Spleen (tissue), 11 donors: Measurements from ENCODE around the gene FAM72B. TPM values are rescaled to one million over a fixed set of nuclear protein-coding genes. Genes with fewer than 3 reads are reported as not detected.
A peak's percentile ranks its signal among the peaks of the same experiment; 100 is the strongest.
"Not testable (repeated sequence)": the region's sequence is repeated elsewhere in the genome, so short reads cannot be mapped to it uniquely, and the experiment has no call there.

ENCODE experiments used
- DNase-seq: peaks from one replicate; pipeline ENCODE4 v3.0.0-alpha.2; 2020
- H3K27ac ChIP-seq, 8 donors: fragments of 200-600 bp; sonication (generic) in 7 of 8; 1 replicate in 4 of 8; 2 replicates in 4 of 8; pipeline versions ENCODE4 v1.5.0 to v1.8.0; 2016 to 2021; ENCODE audit warnings: inconsistent platforms in 4 of 8, mild to moderate bottlenecking in 4 of 8, moderate library complexity in 1 of 8
- H3K27me3 ChIP-seq, 7 donors: fragments of 200-600 bp; sonication (generic) in 6 of 7; replicated peaks in 1 of 7; 1 replicate in 4 of 7; 2 replicates in 3 of 7; pipeline versions ENCODE4 v1.5.0 to v1.8.0; 2016 to 2021; ENCODE audit warnings: inconsistent platforms in 3 of 7, mild to moderate bottlenecking in 1 of 7
- H3K36me3 ChIP-seq, 6 donors: fragments of 200-600 bp; sonication (generic) in 5 of 6; 1 replicate in 4 of 6; 2 replicates in 2 of 6; pipeline versions ENCODE4 v1.5.0 to v1.8.0; 2016 to 2021; ENCODE audit warnings: inconsistent platforms in 2 of 6
- H3K4me1 ChIP-seq, 6 donors: fragments of 200-600 bp; sonication (generic) in 5 of 6; 1 replicate in 3 of 6; 2 replicates in 3 of 6; pipeline versions ENCODE4 v1.5.0 to v1.8.0; 2016 to 2021; ENCODE audit warnings: inconsistent platforms in 3 of 6
- H3K4me3 ChIP-seq, 8 donors: fragments of 200-600 bp; sonication (generic) in 7 of 8; 1 replicate in 4 of 8; 2 replicates in 4 of 8; pipeline versions ENCODE4 v1.5.0 to v1.8.0; 2016 to 2021; ENCODE audit warnings: inconsistent platforms in 4 of 8, mild to moderate bottlenecking in 4 of 8, moderate library complexity in 2 of 8
- H3K9me3 ChIP-seq, 8 donors: fragments of 200-600 bp; sonication (generic) in 7 of 8; 1 replicate in 4 of 8; 2 replicates in 4 of 8; pipeline versions ENCODE4 v1.5.0 to v1.8.0; 2016 to 2021; ENCODE audit warnings: inconsistent platforms in 4 of 8
- WGBS, 5 donors: extraction: QIAGEN DNeasy Blood & Tissue Kit in 3 of 5; methylation state at CpG; one replicate each; pipeline versions ENCODE4 v1.1.5 to v1.1.7; 2013 to 2018; 5-methylcytosine and 5-hydroxymethylcytosine counted together
- intact Hi-C: fragments of 100-400 bp; cut with DNase I; formaldehyde crosslinking; loops from one replicate; pipeline ENCODE4 v1.15.0; 2023; ENCODE audit warnings: low total_unique reads
- polyA plus RNA-seq, 3 donors: library from polyadenylated mRNA; stranded (reverse); fragments of 200-250 nt; gene quantifications; one replicate each; pipeline ENCODE4 v1.2.1, GENCODE V29; 2013
- total RNA-seq, 7 donors: library from RNA; depleted of rRNA in 3 of 7; stranded (reverse); fragments of >200 nt in 3 of 7; fragmentation: NEBNext Ultra II Directional in 4 of 7; extraction: Animal tissue kit (Norgen Biotek cat#: 25700) in 4 of 7; gene quantifications; one replicate each; pipeline versions ENCODE4 v1.1.0 to v1.2.1, GENCODE V29; 2016 to 2021
- donor health status: healthy with polysubstance abuse.
- donor health status: DM: no; HTN: no; CAD: no; lungs with moderate emphysema.
- donor health status: DM: no; HTN: no; CAD: no.
- donor health status: Bipolar disorder and iron deficiency.
- donor health status: healthy.
- donor health status: DM: no; HTN: no; CAD: no.
- donor health status: DM: yes; HTN: yes; CAD: no.

The FAM72B gene
- total and polyA plus RNA-seq, 10 donors: 1.4 to 6.2 (median 2.6) TPM

DNA sequence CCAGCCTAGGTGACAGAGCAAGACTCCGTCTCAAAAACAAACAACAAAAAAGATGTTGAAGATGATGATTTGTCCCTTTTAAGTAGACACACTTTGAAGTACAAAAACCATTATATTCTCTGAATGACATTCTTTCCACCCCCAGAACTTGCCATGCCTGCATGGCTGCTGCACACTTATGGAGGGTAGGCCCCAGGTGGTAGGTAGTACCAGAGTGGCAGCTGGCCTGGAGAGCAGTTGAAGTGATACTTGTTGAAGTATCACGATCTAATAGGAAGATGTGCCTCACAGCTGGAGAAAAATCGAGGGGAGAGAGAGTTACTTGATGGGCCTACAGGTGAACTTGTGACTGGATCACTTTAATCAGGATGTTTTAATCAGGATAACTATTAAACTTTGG, 15.6 kb upstream of the FAM72B start:
- H3K4me1 ChIP-seq, H3K9me3 ChIP-seq, intact Hi-C loops, H3K36me3 ChIP-seq, H3K27me3 ChIP-seq, DNase-seq, H3K27ac ChIP-seq, H3K4me3 ChIP-seq: not testable (repeated sequence)
- WGBS, 5 donors: 67 to 100% (median 86%) methylated on average over 1 of the region's 3 CpGs

DNA sequence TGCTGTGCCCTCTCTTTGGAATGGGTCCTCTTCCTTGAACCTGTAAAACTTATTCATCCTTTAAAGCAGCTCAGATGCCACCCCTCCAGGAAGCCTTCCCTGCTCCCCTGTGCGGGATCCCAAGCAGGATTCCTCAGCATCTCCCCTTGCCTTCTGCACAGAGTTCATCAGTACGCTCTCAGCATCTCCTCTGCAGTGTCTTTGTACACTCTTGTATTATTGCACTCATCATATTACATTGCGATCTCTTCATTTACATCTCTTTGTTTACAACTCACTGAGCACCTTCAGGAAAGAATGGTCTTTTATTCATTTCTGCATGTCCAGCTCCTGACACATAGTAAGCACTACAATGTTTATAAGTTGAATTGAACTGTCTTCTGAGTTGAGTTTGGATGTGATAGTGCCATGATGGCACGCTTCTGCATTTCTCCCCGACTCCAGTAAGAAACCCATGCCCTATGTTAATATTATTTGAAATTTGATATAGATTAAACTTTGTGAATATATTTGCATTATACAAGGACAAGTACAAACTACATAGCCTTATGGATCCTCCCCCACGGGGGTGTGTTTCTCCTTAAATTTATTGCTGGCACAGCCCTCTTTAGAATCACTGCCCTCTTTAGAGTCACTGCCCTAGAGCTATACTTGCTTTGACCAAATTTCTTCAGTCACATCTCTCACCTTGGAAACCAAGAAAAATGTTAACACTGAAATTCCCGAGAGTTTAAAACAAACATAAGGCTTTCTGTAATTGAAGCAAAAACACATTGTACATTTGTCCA, 13.1 kb upstream of the FAM72B start:
- H3K27me3 ChIP-seq, H3K4me3 ChIP-seq, H3K36me3 ChIP-seq, DNase-seq, intact Hi-C loops, H3K9me3 ChIP-seq, H3K27ac ChIP-seq, H3K4me1 ChIP-seq: not testable (repeated sequence)
- WGBS, 5 donors: 90 to 100% (median 100%) methylated on average over 1 to 3 of the region's 7 CpGs

DNA sequence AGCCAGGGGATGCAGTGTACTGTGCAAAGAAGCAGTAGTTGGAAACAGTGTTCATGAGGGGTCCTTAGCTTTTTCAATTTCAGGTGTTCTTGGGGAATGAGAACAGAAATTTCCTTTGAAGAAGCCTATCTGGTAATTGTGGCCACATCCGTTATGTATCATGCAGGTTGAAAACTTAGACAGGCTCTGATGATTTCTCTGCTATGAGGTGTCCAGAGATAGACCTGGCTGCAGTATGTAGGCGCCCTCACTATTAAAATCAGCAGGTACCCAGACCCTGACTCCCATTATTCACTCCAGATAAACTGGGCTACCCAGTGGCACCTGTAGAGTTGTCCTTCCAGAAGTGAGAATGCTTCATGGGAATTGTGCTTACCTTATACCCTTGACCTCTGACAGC, 8.4 kb upstream of the FAM72B start:
- H3K4me1 ChIP-seq, H3K36me3 ChIP-seq, H3K4me3 ChIP-seq, H3K9me3 ChIP-seq, intact Hi-C loops, DNase-seq, H3K27me3 ChIP-seq, H3K27ac ChIP-seq: not testable (repeated sequence)
- WGBS, 5 donors: 91 to 100% (median 100%) methylated on average over 1 of the region's 2 CpGs; no CpG with 5 or more reads in 2 of the 5 donors

DNA sequence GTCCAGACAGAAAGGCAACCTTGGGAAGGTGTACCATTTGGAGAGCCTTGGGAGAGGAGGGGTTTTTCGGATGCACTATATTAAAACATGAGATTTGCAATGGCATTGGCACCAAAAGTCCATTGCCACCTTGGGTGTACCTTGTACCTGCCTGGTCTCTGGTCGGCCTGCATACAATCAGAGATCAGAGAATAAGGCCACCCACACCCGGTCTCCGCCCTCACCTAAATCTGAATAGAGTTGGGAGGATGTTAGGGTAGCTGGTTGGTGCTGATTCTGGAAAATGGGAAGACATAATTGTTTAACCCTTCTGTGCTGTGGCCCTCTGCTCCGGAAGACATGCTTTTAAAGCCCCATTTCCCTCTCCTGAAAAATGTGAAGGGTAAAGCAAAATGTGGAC, 3.8 kb upstream of the FAM72B start:
- DNase-seq, H3K9me3 ChIP-seq, H3K27ac ChIP-seq, intact Hi-C loops, H3K36me3 ChIP-seq, H3K27me3 ChIP-seq: not testable (repeated sequence)
- peak overlapping the region in 3 of 8 donors; percentile 14 to 49 (median 34) for H3K4me3 ChIP-seq
- H3K4me1 ChIP-seq: peaks cover 0 to 13% (median 0%) of the 10 kb centered on the region in 6 donors
- WGBS, 5 donors: 74 to 90% (median 87%) methylated on average over 3 to 5 of the region's 5 CpGs

DNA sequence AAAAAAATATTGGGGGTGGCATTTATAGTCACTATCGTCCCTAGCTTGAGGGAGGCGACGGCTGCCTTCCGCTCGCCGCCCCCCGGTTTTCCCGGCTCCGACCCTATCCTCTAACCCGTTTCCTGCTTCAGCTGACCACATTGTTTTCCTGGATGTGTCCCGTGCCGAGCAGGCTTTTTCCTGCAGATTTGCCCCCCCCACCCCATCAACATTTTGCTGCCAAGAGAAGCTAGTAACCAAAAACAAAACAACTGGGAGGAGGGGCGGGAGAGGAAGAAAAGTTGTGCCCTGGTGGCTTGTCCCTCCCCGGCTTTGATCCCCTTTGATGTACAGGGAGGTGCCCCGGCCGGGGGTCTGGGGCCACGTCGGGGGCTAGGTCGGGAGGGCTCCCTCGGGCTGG, 2.1 kb upstream of the FAM72B start:
- intact Hi-C loops, H3K27me3 ChIP-seq, H3K36me3 ChIP-seq, H3K9me3 ChIP-seq: not testable (repeated sequence)
- 0% methylated on average over 3 to 4 of the region's 20 CpGs; no CpG with 5 or more reads in 2 of the 5 donors for WGBS, 5 donors
- H3K4me1 ChIP-seq: peaks cover 0 to 13% (median 0%) of the 10 kb centered on the region in 6 donors
- peak overlapping the region in 3 of 8 donors; percentile 50 to 59 (median 51) for H3K27ac ChIP-seq
- DNase-seq: peak; percentile 51
- peak overlapping the region in 5 of 8 donors; percentile 9 to 60 (median 33) for H3K4me3 ChIP-seq

DNA sequence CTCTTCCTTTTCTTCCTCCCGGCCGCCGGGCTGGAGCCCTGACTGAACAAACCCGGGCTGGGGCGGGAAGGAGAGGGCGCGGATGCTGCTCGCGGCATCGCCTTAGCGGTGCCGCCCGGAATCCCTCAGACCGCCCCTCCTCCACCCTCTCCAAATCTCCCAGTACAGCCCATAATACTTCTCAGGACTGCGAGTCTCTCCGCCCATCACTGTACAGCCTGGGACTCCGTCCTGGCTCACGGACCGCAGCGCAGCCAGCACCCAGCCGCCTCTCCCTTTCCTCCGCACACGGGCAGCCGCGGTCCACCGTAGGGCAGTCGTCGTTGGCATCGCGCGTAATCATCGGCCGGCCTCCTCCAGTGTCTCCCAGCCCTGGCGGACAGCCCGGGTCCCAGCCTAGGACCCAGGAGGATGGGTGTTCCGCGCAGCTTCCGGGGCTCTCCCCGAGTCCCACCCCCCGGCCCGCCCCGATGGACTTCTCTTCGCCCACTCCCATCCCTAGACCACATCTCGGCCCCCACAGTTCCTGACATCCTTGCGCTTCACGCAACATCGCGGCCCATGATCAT, 1.1 kb upstream of the FAM72B start:
- intact Hi-C loops, H3K9me3 ChIP-seq, H3K27me3 ChIP-seq, H3K36me3 ChIP-seq: not testable (repeated sequence)
- Histone ChIP-seq H3K27ac (peak overlapping the region in 6 of 8 donors; percentile 72 to 88 (median 85)), H3K4me1 (peaks cover 0 to 13% (median 0%) of the 10 kb centered on the region in 6 donors), H3K4me3 (peak overlapping the region in 6 of 8 donors; percentile 35 to 70 (median 49))
- peak; percentile 84 for DNase-seq
- no CpG with 5 or more reads among the region's 48 CpGs for WGBS, 5 donors

DNA sequence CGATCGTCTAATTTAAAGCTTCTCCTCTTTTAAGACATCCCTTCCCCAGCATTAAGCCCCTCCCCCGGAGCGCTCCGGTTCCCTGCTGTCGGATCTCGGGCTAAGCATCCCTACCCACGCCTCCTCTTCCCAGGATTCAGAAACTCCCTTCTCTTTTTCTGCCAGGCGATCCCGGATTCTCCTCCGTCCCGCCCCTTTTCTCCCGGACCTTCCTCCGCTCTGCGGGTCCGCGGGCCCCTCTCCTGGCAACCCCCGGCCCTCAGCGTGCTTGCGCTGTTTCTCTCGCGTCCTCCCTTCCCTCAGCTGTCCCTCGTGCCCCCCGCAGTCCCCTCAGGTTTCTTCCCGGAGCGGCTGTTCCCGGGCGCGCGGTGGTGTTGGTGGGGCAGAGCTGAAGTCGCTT, 273 bp downstream of the FAM72B start:
- H3K9me3 ChIP-seq, intact Hi-C loops, H3K36me3 ChIP-seq, H3K27me3 ChIP-seq: not testable (repeated sequence)
- 1 to 2% (median 2%) methylated on average over 7 to 16 of the region's 31 CpGs; no CpG with 5 or more reads in 1 of the 5 donors for WGBS, 5 donors
- Histone ChIP-seq H3K4me3 (peak overlapping the region in 6 of 8 donors; percentile 26 to 65 (median 42)), H3K27ac (peak overlapping the region in 1 of 8 donors; percentile 38), H3K4me1 (peaks cover 0 to 13% (median 0%) of the 10 kb centered on the region in 6 donors)
- peak; percentile 83 for DNase-seq

DNA sequence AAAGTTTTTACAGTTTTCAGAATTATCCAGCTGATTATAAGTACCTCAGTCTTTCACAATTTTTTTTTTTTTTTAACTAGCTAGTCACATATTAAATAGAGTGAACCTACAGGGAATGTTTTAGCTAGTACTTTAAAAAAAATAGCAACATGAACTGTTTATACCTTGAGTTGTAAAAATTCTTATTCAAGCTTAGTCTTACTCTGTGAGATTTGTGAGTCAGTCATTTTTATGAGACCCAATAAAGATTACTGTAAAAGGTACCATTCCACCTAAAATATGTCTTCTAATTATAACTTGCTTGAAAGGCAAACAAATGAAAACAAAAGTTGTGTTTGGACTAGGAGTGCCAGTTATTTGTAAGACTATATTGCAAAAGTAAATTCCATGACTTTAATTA, 5.9 kb downstream of the FAM72B start:
- H3K27ac ChIP-seq, H3K9me3 ChIP-seq, H3K27me3 ChIP-seq, H3K4me3 ChIP-seq, H3K4me1 ChIP-seq, H3K36me3 ChIP-seq, DNase-seq, intact Hi-C loops: not testable (repeated sequence)

DNA sequence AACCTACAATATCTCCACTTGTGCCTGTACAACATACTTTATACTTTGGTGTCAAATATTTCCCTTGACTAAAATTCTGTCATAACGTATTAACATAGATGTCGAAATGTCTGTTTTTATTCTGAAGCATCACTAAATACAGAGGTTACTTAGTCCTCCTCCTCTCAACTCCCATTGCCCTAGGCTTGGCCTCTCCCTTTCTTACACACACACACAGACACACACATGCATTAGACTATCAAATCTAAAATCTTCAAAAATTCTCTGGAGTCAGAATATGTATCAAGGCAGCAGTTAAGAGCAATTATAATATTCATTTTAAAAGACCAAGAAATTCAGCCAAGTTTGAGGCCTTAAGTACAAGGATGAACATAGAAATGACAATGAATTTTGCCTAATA, 7.5 kb downstream of the FAM72B start:
- intact Hi-C loops, H3K4me3 ChIP-seq, H3K27ac ChIP-seq, H3K9me3 ChIP-seq, H3K36me3 ChIP-seq, H3K4me1 ChIP-seq, H3K27me3 ChIP-seq, DNase-seq: not testable (repeated sequence)
- 88 to 100% (median 97%) methylated on average over 2 of the region's 2 CpGs for WGBS, 5 donors

DNA sequence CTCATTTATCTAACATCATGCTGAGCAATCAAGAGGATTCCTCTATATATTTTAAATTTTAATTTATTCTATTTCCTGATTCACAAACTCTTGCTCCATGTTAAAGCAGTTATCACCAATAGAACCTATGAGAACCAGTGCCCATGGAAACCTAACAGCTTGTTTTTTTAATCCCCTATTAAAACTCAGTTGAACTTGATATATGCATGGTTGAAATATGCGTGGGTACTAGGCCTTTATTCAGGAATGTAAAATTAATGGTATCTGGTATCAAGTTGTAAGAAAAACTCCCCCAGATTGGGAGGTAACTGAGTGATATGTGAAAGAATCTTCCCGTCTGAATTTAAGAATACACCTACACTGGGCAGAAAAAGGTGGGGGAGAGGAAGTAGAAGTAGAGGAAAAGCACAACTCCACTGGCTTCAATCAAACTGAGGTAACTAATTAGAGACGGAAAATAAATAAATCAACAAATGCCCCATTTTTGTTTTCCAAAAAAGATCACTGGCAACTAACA, 15.9 kb downstream of the FAM72B start:
- H3K4me3 ChIP-seq, intact Hi-C loops, H3K27me3 ChIP-seq, H3K9me3 ChIP-seq, H3K4me1 ChIP-seq, H3K27ac ChIP-seq, H3K36me3 ChIP-seq, DNase-seq: not testable (repeated sequence)
- 90 to 100% (median 100%) methylated on average over 1 to 2 of the region's 3 CpGs for WGBS, 5 donors

DNA sequence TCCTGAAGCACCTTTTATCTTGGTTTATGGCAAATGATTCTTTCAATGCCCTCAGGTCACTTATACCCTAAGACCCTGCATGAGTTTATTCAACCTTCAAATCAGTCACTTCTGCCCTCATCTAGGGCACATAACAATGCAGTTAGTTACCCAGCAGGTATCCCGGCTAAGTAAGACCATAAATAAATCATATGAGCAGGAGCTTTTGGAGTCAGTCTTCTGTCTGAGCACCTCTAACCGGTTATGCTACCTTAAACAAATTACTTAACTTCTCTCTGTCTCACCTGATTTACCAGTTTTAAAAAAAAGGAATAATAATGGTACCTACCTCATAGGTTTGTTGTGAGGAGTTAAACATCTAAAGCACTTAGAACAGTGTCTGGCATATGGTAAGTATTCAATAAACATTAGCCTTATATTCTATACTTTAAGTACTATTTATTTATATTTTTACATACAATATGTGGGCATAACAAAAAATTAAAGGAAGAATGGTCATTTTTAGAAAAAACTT, 16.9 kb downstream of the FAM72B start:
- H3K36me3 ChIP-seq, intact Hi-C loops, H3K27me3 ChIP-seq, H3K4me3 ChIP-seq, H3K9me3 ChIP-seq, H3K27ac ChIP-seq, H3K4me1 ChIP-seq, DNase-seq: not testable (repeated sequence)
- WGBS, 5 donors: 94 to 100% (median 95%) methylated on average over 2 of the region's 2 CpGs
